HG03064 (cell line): Measurements from ENCODE around the gene ASGR2.

ENCODE experiments used
- ATAC-seq: cut with Tn5 transposase; IDR thresholded peaks from one replicate; pipeline ENCODE4 v1.9.1; 2021; ENCODE audit warnings: low read depth; ENCODE audit not compliant: unreplicated experiment

Gene ASGR2

GRCh38 chr17:7070712-7071111 lies 43.9 kb downstream of the ASGR2 start:
- ATAC-seq, result no peak

DNA sequence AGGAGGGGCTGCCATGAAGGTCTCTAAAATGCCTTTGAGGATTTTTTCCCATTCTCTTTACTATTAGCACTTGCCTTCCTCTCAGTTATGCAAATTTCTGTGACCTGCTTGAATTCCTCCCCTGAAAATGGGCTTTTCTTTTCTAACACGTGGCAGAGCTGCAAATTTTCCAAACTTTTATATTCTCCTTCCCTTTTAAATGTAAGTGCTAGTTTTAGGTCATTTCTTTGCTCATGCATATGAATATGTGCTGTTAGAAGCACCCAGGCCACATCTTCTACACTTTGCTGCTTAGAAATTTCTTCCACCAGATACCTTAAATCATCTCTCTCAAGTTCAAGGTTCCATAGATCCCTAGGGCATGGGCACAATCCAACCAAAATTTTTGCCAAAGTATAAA lies 46.4 kb downstream of the ASGR2 start:
- no peak for ATAC-seq

DNA sequence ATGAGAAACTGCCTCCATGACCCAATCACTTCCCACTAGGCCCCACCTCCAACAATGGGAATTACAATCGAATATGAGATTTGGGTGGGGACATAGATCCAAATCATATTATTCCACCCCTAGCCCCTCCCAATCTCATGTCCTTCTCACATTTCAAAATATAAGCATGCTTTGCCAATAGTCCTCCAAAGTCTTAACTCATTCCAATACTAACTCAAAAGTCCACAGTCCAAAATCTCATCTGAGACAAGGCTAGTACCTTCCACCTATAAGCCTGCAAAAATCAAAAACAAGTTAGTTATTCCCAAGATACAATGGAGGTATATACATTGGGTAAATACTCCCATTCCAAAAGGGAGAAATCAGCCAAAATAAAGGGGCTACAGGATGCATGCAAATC lies 47.4 kb downstream of the ASGR2 start:
- ATAC-seq, result no peak

GRCh38 chr17:7064261-7064660 lies 50.4 kb downstream of the ASGR2 start:
- ATAC-seq, result no peak

DNA sequence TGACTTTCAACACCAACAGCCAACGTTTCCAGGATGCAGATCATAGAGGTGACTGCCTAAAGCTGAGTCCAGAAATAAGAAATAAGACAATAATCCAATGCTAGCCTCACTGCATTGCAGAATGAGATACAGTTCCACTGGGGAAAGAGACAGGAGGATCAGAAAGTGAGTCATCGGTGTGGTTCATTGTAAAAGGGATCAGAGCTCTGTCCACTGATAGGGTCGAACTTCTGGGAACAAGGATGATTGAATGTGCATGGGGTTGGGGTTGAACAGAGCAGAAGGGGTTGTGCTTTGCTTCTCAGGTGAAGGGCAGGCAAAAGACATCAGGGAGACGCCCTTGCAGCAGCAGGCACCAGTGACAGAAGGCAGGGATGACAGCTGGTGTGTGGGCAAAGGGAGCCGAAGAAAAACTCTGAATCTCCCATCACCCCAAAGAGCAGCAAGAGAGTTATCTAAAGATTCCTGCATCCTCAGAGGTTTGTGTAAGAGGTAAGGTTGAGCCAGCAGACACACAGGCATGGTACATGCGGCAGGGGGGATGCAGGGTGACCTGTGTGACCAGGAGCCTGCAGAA lies 51.0 kb downstream of the ASGR2 start:
- ATAC-seq, result no peak

- ATAC-seq, result no peak
Observed at GRCh38 chr17:7060165-7060891, 54.3 kb downstream of the ASGR2 start.

- ATAC-seq, result no peak
Observed at GRCh38 chr17:7058831-7059447, 55.7 kb downstream of the ASGR2 start.

GRCh38 chr17:7056386-7056785 lies 58.2 kb downstream of the ASGR2 start:
- no peak for ATAC-seq
